PFSK-1 (cell line): ENCODE data around the gene USB1. TPM values are rescaled to one million over a fixed set of nuclear protein-coding genes. Genes with fewer than 3 reads are reported as not detected.
A peak's percentile ranks its signal among the peaks of the same experiment; 100 is the strongest.

Source experiments
- FOXP2 ChIP-seq: optimal IDR thresholded peaks from 2 replicates; pipeline ENCODE3; 2011; ENCODE audit warnings: borderline replicate concordance, control low read depth, inconsistent platforms; ENCODE audit not compliant: insufficient read depth; ENCODE audit errors: extremely low read length, extremely low read depth
- POLR2AphosphoS5 ChIP-seq: IDR thresholded peaks from 2 replicates; pipeline ENCODE4 v1.6.1; 2012; ENCODE audit warnings: low read depth, mild to moderate bottlenecking, control low read depth, low read length, moderate library complexity
- SIN3A ChIP-seq: IDR thresholded peaks from 2 replicates; pipeline ENCODE4 v1.6.1; 2012; ENCODE audit warnings: mild to moderate bottlenecking, low read length, moderate library complexity, borderline replicate concordance; ENCODE audit not compliant: insufficient read depth
- TAF1 ChIP-seq: IDR thresholded peaks from 2 replicates; pipeline ENCODE4 v1.6.1; 2012; ENCODE audit warnings: low read length, control low read depth, borderline replicate concordance; ENCODE audit not compliant: insufficient read depth
- polyA plus RNA-seq: library from polyadenylated mRNA; unstranded; fragments of >200 nt; gene quantifications from one replicate; pipeline ENCODE4 v1.2.1, GENCODE V29; 2012; ENCODE audit warnings: low read depth, missing spikeins; ENCODE audit not compliant: insufficient read length
- TF ChIP-seq, protein P1 (sequence below), 2 experiments: IDR thresholded peaks; 2 replicates each; pipeline versions ENCODE4 v1.6.1 to v1.8.0; 2011 to 2012; ENCODE audit warnings: low read depth in 2 of 2, low read length in 2 of 2, control low read depth in 1 of 2, inconsistent platforms in 1 of 2, mild to moderate bottlenecking in 1 of 2, moderate library complexity in 1 of 2; ENCODE audit not compliant: insufficient read depth in 1 of 2

The USB1 gene, protein sequence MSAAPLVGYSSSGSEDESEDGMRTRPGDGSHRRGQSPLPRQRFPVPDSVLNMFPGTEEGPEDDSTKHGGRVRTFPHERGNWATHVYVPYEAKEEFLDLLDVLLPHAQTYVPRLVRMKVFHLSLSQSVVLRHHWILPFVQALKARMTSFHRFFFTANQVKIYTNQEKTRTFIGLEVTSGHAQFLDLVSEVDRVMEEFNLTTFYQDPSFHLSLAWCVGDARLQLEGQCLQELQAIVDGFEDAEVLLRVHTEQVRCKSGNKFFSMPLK
- 21.0 TPM for polyA plus RNA-seq

- TF ChIP-seq, protein P1, sequence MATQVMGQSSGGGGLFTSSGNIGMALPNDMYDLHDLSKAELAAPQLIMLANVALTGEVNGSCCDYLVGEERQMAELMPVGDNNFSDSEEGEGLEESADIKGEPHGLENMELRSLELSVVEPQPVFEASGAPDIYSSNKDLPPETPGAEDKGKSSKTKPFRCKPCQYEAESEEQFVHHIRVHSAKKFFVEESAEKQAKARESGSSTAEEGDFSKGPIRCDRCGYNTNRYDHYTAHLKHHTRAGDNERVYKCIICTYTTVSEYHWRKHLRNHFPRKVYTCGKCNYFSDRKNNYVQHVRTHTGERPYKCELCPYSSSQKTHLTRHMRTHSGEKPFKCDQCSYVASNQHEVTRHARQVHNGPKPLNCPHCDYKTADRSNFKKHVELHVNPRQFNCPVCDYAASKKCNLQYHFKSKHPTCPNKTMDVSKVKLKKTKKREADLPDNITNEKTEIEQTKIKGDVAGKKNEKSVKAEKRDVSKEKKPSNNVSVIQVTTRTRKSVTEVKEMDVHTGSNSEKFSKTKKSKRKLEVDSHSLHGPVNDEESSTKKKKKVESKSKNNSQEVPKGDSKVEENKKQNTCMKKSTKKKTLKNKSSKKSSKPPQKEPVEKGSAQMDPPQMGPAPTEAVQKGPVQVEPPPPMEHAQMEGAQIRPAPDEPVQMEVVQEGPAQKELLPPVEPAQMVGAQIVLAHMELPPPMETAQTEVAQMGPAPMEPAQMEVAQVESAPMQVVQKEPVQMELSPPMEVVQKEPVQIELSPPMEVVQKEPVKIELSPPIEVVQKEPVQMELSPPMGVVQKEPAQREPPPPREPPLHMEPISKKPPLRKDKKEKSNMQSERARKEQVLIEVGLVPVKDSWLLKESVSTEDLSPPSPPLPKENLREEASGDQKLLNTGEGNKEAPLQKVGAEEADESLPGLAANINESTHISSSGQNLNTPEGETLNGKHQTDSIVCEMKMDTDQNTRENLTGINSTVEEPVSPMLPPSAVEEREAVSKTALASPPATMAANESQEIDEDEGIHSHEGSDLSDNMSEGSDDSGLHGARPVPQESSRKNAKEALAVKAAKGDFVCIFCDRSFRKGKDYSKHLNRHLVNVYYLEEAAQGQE (IDR thresholded peaks at IDR 0.05; ENCODE audit: insufficient read depth in 1 of 2, low read depth in 2 of 2, low read length in 2 of 2) = no peak
- TF ChIP-seq TAF1 (peak; percentile 72; the same call in 1 of the 2 replicates), SIN3A (no peak), POLR2AphosphoS5 (peak; percentile 78), FOXP2 (peak; percentile 31)
Measured at GRCh38 chr16:58000706-58001676, at the start of gene USB1. TSS of gene USB1 (plus strand) at chr16:58001407. CDS start at chr16:58001484, 77 bp downstream.

DNA sequence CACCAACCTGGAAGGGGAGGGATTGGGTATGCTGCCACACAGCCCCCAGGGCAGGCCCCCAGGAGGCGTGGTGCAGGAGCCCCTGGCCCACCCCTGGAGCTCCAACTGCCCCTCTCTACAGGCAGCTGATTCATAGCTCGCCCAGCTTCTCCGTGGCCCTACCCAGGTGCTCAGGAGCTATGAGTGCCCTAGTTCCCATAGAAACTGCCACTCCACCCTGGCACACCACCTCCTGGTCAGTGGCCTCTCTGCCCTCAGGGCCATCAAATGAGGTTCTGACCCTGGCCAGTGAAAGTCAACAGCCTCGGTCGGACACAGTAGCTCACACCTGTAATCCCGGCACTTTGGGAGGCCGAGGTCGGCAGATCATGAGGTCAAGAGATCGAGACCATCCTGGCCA is 48.3 kb upstream of the USB1 start:
- TF ChIP-seq POLR2AphosphoS5 (no peak), SIN3A (no peak), TAF1 (no peak), FOXP2 (no peak)
- TF ChIP-seq, protein P1 (IDR thresholded peaks at IDR 0.05; ENCODE audit: insufficient read depth in 1 of 2, low read depth in 2 of 2, low read length in 2 of 2) = no peak

- no peak for TF ChIP-seq FOXP2
- no peak for TF ChIP-seq TAF1
- no peak for TF ChIP-seq POLR2AphosphoS5
- TF ChIP-seq, protein P1 (IDR thresholded peaks at IDR 0.05; ENCODE audit: insufficient read depth in 1 of 2, low read depth in 2 of 2, low read length in 2 of 2) = no peak
- TF ChIP-seq SIN3A = no peak
Measured at GRCh38 chr16:57953857-57954256, 47.4 kb upstream of the USB1 start.

- TF ChIP-seq, protein P1 (IDR thresholded peaks at IDR 0.05; ENCODE audit: insufficient read depth in 1 of 2, low read depth in 2 of 2, low read length in 2 of 2) = no peak
- TF ChIP-seq FOXP2 (no peak), SIN3A (no peak), POLR2AphosphoS5 (no peak), TAF1 (no peak)
Measured at GRCh38 chr16:57955572-57956188, 45.5 kb upstream of the USB1 start.
